Measurements from ENCODE around the gene FOSL1.
"Not testable (repeated sequence)": the region's sequence is repeated elsewhere in the genome, so short reads cannot be mapped to it uniquely, and the experiment has no call there.

Gene FOSL1

GRCh38 chr11:65851811-65852507, 48.2 kb downstream of the FOSL1 start:
- DNase-seq: no peak

- no peak for DNase-seq
Measured at GRCh38 chr11:65851083-65851579, 49.1 kb downstream of the FOSL1 start.

DNA sequence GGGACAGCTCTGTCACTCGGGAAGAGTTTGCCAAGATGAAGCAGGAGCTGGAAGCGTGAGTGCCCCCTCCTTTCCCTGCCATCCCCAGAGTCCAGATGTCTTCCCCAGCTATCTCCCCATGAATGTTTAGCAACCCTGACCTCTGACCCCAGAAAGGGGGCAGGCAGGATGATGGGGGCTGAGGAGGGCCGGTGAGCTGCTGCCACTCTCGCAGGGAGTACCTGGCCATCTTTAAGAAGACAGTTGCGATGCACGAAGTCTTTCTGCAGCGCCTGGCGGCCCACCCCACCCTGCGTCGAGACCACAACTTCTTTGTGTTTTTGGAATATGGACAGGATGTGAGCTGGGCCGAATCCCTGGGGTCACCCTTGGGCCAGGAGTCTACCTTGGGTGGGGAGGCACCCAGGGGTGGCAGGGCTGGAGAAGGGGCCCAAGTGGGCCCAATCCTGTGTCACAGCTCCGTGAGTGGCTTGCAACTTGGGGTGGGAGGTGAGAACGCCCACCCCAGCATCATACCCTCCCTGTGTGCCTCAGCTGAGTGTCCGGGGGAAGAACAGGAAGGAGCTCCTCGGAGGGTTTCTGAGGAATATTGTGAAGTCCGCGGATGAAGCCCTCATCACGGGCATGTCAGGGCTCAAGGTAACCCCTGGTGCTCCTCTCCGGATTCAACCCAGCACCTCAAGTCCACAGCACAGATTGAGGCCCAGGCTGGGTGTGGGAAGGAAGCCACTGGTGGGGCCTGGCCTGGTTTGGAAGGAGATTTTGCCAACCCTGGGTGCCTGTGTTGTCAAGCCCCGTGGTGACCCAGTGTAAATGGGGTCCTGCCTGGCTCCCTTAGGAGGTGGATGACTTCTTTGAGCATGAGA, 49.7 kb downstream of the FOSL1 start:
- DNase-seq: no peak

DNA sequence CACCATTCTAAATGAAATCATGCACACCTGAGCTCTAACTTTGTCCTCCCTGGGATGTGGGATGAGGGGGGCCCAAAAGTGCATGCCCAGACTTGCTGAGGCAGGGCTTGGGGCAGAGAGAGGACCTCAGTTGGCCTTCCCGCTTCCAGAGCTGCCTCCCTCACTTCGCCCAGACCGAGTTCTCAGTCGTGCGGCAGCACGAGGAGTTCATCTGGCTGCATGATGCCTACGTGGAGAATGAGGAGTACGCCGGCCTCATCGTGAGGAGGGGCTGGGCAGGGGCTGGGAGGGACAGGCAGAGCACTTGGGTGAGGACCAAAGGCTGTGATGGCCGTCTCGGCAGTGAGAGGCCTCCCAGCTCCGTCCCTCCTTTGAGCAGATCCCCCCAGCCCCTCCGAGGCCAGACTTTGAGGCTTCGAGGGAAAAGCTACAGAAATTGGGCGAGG, 50.4 kb downstream of the FOSL1 start:
- DNase-seq: no peak

- no peak for DNase-seq
Measured at GRCh38 chr11:65849366-65849765, 50.8 kb downstream of the FOSL1 start.

DNA sequence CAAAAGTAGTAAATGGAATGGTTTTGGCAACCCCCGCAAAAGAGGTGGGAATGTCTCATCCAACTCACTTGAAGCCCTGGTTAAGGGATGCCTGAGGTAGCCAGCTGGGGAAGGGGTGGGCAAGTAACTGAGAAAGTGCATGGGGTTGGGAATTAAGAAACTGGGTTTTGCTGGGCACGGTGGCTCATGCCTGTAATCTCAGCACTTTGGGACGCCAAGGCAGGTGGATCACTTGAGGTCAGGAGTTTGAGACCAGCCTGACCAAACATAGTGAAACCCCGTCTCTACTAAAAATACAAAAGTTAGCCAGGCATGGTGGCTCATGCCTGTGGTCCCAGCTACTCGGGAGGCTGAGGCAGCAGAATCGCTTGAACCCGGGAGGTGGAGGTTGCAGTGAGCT, 51.5 kb downstream of the FOSL1 start:
- DNase-seq: not testable (repeated sequence)

DNA sequence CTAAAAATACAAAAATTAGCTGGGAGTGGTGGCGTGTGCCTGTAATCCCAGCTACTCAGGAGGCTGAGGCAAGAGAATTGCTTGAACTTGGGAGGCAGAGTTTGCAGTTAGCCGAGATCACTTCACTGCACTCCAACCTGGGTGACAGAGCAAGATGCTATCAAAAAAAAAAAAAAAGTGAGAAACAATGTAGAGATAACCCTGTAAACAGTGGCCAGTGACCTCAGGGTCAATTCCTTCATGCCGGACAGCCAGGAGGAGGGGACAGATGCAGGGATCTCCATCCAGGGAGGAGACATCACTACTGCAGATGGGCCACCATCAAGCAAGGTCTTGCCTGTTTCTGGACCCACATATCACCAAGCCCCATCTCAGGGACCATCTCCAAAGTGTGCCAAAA, 52.4 kb downstream of the FOSL1 start:
- no peak for DNase-seq

GRCh38 chr11:65844231-65844872, 55.8 kb downstream of the FOSL1 start:
- DNase-seq: no peak

DNA sequence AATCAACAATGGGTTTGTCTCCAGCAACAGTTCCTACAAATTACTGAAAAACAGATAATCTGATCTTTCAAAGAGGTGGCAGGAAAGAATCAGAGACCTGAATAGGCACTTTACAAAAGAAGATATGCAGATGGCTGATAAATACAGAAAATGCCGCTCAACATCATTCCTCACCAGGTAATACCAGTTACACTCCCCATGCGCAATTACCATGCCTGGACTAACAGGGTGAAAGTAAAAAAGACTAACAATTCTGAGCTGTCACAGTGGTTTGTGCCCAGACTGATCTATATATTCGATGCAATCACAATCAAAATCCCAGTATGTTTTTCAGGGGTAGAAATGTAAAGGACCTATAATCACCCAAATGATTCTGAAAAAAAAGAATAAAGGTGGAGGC, 56.4 kb downstream of the FOSL1 start:
- no peak for DNase-seq

DNA sequence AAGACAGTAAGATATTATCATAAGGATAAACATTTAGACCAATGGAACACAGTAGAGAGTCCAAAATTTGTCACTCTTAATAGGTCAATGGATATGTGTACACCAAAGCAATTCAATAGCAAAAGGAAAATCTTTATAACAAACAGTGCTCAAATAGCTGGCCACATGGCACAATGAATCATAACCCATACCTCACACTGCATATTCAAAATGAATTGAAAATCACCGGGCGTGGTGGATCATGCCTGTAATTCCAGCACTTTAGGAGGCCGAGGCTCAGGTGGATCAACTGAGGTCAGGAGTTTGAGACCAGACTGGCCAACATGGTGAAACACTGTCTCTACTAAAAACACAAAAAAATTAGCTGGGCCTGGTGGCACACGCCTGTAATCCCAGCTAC, 58.0 kb downstream of the FOSL1 start:
- no peak for DNase-seq

Measured in activated CD4-positive, CD25-positive, alpha-beta regulatory T cell (primary cell).